K562 (cell line): Measurements from ENCODE around the gene PPP6R1. TPM values are rescaled to one million over a fixed set of nuclear protein-coding genes. Genes with fewer than 3 reads are reported as not detected.

Source experiments
- ADNP ChIP-seq: fragments of 200-800 bp; sonication (Bioruptor generic); IDR thresholded peaks from 2 replicates; pipeline ENCODE4 v1.6.1; 2016; ENCODE audit warnings: missing genetic modification characterization, missing compliant biosample characterization
- BCOR ChIP-seq: fragments of 450-650 bp; IDR thresholded peaks from 2 replicates; pipeline ENCODE4 v1.6.1; 2016
- CXXC5 ChIP-seq: fragments of 250-450 bp; sonication (Bioruptor Pico); IDR thresholded peaks from 2 replicates; pipeline ENCODE4 v1.8.0; 2022; ENCODE audit warnings: inconsistent platforms, mild to moderate bottlenecking, moderate library complexity
- HEY1 ChIP-seq: fragments of 250-450 bp; sonication (Bioruptor Pico); IDR thresholded peaks from 2 replicates; pipeline ENCODE4 v1.5.0; 2020; ENCODE audit warnings: mild to moderate bottlenecking, moderate library complexity, borderline replicate concordance
- KLF1 ChIP-seq: fragments of 450-650 bp; IDR thresholded peaks from 2 replicates; pipeline ENCODE4 v1.6.1; 2016; ENCODE audit warnings: missing genetic modification characterization, missing compliant biosample characterization
- PHF8 ChIP-seq: fragments of 200-600 bp; sonication (generic); IDR thresholded peaks from 2 replicates; pipeline ENCODE4 v1.6.1; 2012; ENCODE audit warnings: mixed run types, mild to moderate bottlenecking, inconsistent platforms, low read length, moderate library complexity, borderline replicate concordance
- PML ChIP-seq: IDR thresholded peaks from 2 replicates; pipeline ENCODE4 v1.6.1; 2012; ENCODE audit warnings: low read length, inconsistent platforms
- POLR3G ChIP-seq: IDR thresholded peaks from 2 replicates; pipeline ENCODE4 v1.6.1; 2011; ENCODE audit not compliant: insufficient read length, insufficient replicate concordance; ENCODE audit errors: extremely low read depth
- RUNX1 ChIP-seq: sonication (generic); IDR thresholded peaks from 2 replicates; pipeline ENCODE4 v1.6.1; 2016; ENCODE audit warnings: antibody characterized with exemption, low read depth
- SAP30 ChIP-seq: fragments of 200-600 bp; sonication (generic); IDR thresholded peaks from 2 replicates; pipeline ENCODE4 v1.6.1; 2012; ENCODE audit warnings: borderline replicate concordance, low read depth, mild to moderate bottlenecking, moderate library complexity, low read length, control low read depth, inconsistent platforms; ENCODE audit not compliant: insufficient read depth, poor library complexity, severe bottlenecking
- SP2 ChIP-seq: IDR thresholded peaks from 2 replicates; pipeline ENCODE4 v1.6.1; 2011; ENCODE audit warnings: mild to moderate bottlenecking, low read depth, low read length, moderate library complexity; ENCODE audit not compliant: poor library complexity, severe bottlenecking; ENCODE audit errors: extremely low read depth
- TARDBP ChIP-seq: fragments of 450-650 bp; IDR thresholded peaks from 2 replicates; pipeline ENCODE4 v1.6.1; 2016
- TFAM ChIP-seq: fragments of 250-450 bp; sonication (Bioruptor Pico); conservative IDR thresholded peaks from 2 replicates; pipeline ENCODE4 v1.5.0; 2021; ENCODE audit warnings: mild to moderate bottlenecking, moderate library complexity
- ZNF124 ChIP-seq: sonication (generic); formaldehyde crosslinking; IDR thresholded peaks from 2 replicates; pipeline ENCODE4 v1.8.1; 2022; ENCODE audit warnings: missing genetic modification reagents
- ZNF239 ChIP-seq: fragments of 250-450 bp; sonication (Bioruptor Pico); IDR thresholded peaks from 2 replicates; pipeline ENCODE4 v1.4.0; 2020; ENCODE audit warnings: mild to moderate bottlenecking
- ZNF311 ChIP-seq: fragments of 250-450 bp; sonication (Bioruptor Pico); IDR thresholded peaks from 2 replicates; pipeline ENCODE4 v1.4.0; 2020; ENCODE audit warnings: mild to moderate bottlenecking, moderate library complexity
- ZNF551 ChIP-seq: fragments of 250-450 bp; sonication (Bioruptor Pico); IDR thresholded peaks from 2 replicates; pipeline ENCODE4 v1.5.0; 2021; ENCODE audit warnings: mild to moderate bottlenecking, moderate library complexity
- polyA plus RNA-seq, 8 experiments: library from polyadenylated mRNA; depleted of rRNA in 4 of 8; stranded (reverse) in 5 of 8; unstranded in 3 of 8; fragments of >200 nt; fragmentation: Nextera tagmentation in 2 of 8; fragmentation: Illumina TruSeq in 1 of 8; extraction: Ambion mirVana in 2 of 8; extraction: Trizol in 1 of 8; gene quantifications; 2 replicates each; pipeline versions ENCODE4 v1.2.1 to v1.2.3, GENCODE V29; 2011 to 2014; ENCODE audit warnings: inconsistent platforms in 1 of 8, missing spikeins in 1 of 8
- total RNA-seq, 7 experiments: library from RNA; depleted of rRNA in 6 of 7; stranded (reverse); fragments of >200 nt in 6 of 7; fragmentation: Illumina TruSeq in 2 of 7; extraction: Trizol in 2 of 7; gene quantifications; 2 replicates each; pipeline versions ENCODE4 v1.2.1 to v1.2.3, GENCODE V29; 2011 to 2021; ENCODE audit warnings: low replicate concordance in 1 of 7
- TF ChIP-seq, protein P1 (sequence below): sonication (generic); formaldehyde crosslinking; IDR thresholded peaks from 2 replicates; pipeline ENCODE4 v1.8.0; 2022; ENCODE audit warnings: missing genetic modification reagents, mild to moderate bottlenecking, borderline replicate concordance
- TF ChIP-seq, protein P2 (sequence below): sonication (generic); formaldehyde crosslinking; IDR thresholded peaks from 2 replicates; pipeline ENCODE4 v1.9.0; 2022; ENCODE audit warnings: mild to moderate bottlenecking, missing genetic modification reagents
- TF ChIP-seq, protein P3 (sequence below): fragments of 450-650 bp; IDR thresholded peaks from 2 replicates; pipeline ENCODE4 v1.7.0; 2016; ENCODE audit warnings: borderline replicate concordance
- TF ChIP-seq, protein P4 (sequence below): fragments of 450-650 bp; formaldehyde crosslinking; IDR thresholded peaks from 2 replicates; pipeline ENCODE4 v1.4.0; 2022; ENCODE audit warnings: mild to moderate bottlenecking, moderate library complexity
- TF ChIP-seq, protein P5 (sequence below): sonication (generic); formaldehyde crosslinking; IDR thresholded peaks from 2 replicates; pipeline ENCODE4 v1.9.0; 2022; ENCODE audit warnings: mild to moderate bottlenecking, missing genetic modification reagents

PPP6R1 gene
- total and polyA plus RNA-seq, 9 of the 15 experiments (the other 6 are each of a cell fraction or from before 2014, with no cell fraction given): 0.48 to 135 (median 37.2) TPM

DNA sequence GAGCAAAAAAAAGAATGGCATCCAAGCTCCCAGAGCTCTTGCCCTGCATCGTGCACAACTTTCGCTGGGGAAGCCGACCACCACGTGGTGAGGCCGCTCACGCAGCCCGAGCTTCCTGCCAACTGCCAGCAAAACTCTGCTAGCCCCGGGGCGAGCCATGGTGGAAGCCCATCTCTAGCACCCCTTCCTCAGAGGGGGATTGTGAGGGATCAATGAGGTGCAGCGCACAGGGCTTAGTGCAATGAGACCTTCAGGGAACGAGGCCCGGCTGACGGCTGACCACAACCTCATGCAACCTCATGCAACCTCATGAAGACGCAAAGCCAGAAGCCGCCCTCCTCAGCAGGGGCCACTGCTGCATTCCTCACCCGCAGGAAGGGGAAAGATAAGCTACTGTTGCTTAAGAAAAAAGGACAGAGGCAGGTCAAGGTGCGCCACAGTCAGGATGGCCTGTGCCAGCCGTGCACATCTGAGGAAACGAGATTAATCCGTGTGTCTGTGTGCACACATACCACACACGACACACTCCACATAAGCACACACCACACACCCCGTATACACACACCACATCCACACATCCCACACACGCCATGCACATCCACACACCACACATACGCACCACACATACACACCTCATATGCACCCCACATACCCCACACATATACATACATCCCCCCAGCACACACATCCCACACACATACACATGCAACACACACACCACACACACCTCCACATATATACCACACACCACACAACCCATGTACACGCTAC is 11.5 kb upstream of the PPP6R1 start (continued):
- TF ChIP-seq RUNX1 (no peak), ZNF311 (CRISPR knock-in tag) (0 out of 2 replicates have a peak, but pooled peaks have one; percentile 51), TFAM (no peak), CXXC5 (CRISPR knock-in tag) (peak; percentile 97), ZNF124 (CRISPR knock-in tag) (no peak), KLF1 (tag) (0 out of 2 replicates have a peak, but pooled peaks have one; percentile 29), PHF8 (no peak), BCOR (0 out of 2 replicates have a peak, but pooled peaks have one; percentile 30), PML (no peak), HEY1 (CRISPR knock-in tag) (no peak), TARDBP (no peak), POLR3G (no peak), SAP30 (no peak), ADNP (tag) (no peak), ZNF239 (CRISPR knock-in tag) (peak; percentile 31; the same call in 1 of the 2 replicates), SP2 (no peak), ZNF551 (CRISPR knock-in tag) (no peak)
- TF ChIP-seq, protein P1, sequence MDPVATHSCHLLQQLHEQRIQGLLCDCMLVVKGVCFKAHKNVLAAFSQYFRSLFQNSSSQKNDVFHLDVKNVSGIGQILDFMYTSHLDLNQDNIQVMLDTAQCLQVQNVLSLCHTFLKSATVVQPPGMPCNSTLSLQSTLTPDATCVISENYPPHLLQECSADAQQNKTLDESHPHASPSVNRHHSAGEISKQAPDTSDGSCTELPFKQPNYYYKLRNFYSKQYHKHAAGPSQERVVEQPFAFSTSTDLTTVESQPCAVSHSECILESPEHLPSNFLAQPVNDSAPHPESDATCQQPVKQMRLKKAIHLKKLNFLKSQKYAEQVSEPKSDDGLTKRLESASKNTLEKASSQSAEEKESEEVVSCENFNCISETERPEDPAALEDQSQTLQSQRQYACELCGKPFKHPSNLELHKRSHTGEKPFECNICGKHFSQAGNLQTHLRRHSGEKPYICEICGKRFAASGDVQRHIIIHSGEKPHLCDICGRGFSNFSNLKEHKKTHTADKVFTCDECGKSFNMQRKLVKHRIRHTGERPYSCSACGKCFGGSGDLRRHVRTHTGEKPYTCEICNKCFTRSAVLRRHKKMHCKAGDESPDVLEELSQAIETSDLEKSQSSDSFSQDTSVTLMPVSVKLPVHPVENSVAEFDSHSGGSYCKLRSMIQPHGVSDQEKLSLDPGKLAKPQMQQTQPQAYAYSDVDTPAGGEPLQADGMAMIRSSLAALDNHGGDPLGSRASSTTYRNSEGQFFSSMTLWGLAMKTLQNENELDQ: no peak
- TF ChIP-seq, protein P2, sequence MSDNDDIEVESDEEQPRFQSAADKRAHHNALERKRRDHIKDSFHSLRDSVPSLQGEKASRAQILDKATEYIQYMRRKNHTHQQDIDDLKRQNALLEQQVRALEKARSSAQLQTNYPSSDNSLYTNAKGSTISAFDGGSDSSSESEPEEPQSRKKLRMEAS (CRISPR knock-in tag): peak; percentile 84
- TF ChIP-seq, protein P3, sequence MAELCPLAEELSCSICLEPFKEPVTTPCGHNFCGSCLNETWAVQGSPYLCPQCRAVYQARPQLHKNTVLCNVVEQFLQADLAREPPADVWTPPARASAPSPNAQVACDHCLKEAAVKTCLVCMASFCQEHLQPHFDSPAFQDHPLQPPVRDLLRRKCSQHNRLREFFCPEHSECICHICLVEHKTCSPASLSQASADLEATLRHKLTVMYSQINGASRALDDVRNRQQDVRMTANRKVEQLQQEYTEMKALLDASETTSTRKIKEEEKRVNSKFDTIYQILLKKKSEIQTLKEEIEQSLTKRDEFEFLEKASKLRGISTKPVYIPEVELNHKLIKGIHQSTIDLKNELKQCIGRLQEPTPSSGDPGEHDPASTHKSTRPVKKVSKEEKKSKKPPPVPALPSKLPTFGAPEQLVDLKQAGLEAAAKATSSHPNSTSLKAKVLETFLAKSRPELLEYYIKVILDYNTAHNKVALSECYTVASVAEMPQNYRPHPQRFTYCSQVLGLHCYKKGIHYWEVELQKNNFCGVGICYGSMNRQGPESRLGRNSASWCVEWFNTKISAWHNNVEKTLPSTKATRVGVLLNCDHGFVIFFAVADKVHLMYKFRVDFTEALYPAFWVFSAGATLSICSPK: no peak
- TF ChIP-seq, protein P4, sequence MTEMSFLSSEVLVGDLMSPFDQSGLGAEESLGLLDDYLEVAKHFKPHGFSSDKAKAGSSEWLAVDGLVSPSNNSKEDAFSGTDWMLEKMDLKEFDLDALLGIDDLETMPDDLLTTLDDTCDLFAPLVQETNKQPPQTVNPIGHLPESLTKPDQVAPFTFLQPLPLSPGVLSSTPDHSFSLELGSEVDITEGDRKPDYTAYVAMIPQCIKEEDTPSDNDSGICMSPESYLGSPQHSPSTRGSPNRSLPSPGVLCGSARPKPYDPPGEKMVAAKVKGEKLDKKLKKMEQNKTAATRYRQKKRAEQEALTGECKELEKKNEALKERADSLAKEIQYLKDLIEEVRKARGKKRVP (CRISPR knock-in tag): peak; percentile 95
- TF ChIP-seq, protein P5, sequence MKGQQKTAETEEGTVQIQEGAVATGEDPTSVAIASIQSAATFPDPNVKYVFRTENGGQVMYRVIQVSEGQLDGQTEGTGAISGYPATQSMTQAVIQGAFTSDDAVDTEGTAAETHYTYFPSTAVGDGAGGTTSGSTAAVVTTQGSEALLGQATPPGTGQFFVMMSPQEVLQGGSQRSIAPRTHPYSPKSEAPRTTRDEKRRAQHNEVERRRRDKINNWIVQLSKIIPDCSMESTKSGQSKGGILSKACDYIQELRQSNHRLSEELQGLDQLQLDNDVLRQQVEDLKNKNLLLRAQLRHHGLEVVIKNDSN (CRISPR knock-in tag): 0 out of 2 replicates have a peak, but pooled peaks have one; percentile 17
